HG03175 (cell line): ENCODE results near the gene SLC25A48.

ENCODE experiments used
- ATAC-seq: cut with Tn5 transposase; IDR thresholded peaks from one replicate; pipeline ENCODE4 v1.9.1; 2021; ENCODE audit warnings: mild to moderate bottlenecking, moderate library complexity; ENCODE audit not compliant: unreplicated experiment

The SLC25A48 gene

GRCh38 chr5:135834639-135835529 is at the start of gene SLC25A48:
TSS of gene SLC25A48 (plus strand) at chr5:135834663. CDS start at chr5:135834848, 185 bp downstream.
- ATAC-seq = no peak

GRCh38 chr5:135800656-135801055 is 33.8 kb upstream of the SLC25A48 start:
- no peak for ATAC-seq

GRCh38 chr5:135810188-135810943 is 24.1 kb upstream of the SLC25A48 start:
- no peak for ATAC-seq

GRCh38 chr5:135811007-135811406 is 23.5 kb upstream of the SLC25A48 start:
- ATAC-seq = no peak

GRCh38 chr5:135813758-135814157 is 20.7 kb upstream of the SLC25A48 start:
- no peak for ATAC-seq

GRCh38 chr5:135814316-135814715 is 20.1 kb upstream of the SLC25A48 start:
- no peak for ATAC-seq

- ATAC-seq = no peak
These were observed 19.7 kb upstream of the SLC25A48 start for GRCh38 chr5:135814812-135815211.

GRCh38 chr5:135821061-135821801 is 13.2 kb upstream of the SLC25A48 start:
- ATAC-seq = no peak

GRCh38 chr5:135821802-135822201 is 12.7 kb upstream of the SLC25A48 start:
- no peak for ATAC-seq

- no peak for ATAC-seq
These were observed 12.2 kb upstream of the SLC25A48 start for GRCh38 chr5:135822286-135822685.

- ATAC-seq = no peak
These were observed 11.5 kb upstream of the SLC25A48 start for GRCh38 chr5:135822959-135823358.

GRCh38 chr5:135823881-135824280 is 10.6 kb upstream of the SLC25A48 start:
- no peak for ATAC-seq

GRCh38 chr5:135824541-135825041 is 9.9 kb upstream of the SLC25A48 start:
- ATAC-seq = no peak

- ATAC-seq = no peak
These were observed 8.9 kb upstream of the SLC25A48 start for GRCh38 chr5:135825373-135826220.

- ATAC-seq = no peak
These were observed 8.3 kb upstream of the SLC25A48 start for GRCh38 chr5:135826221-135826525.

- ATAC-seq = no peak
These were observed 7.3 kb upstream of the SLC25A48 start for GRCh38 chr5:135826994-135827671.

- ATAC-seq = no peak
These were observed 6.3 kb upstream of the SLC25A48 start for GRCh38 chr5:135827965-135828781.

- no peak for ATAC-seq
These were observed 5.7 kb upstream of the SLC25A48 start for GRCh38 chr5:135828782-135829127.

GRCh38 chr5:135829179-135829578 is 5.3 kb upstream of the SLC25A48 start:
- ATAC-seq = no peak
